GM15510 (cell line): ENCODE data around the gene ILDR2.

Experiments used
- POLR2A ChIP-seq: IDR thresholded peaks from 3 replicates; pipeline ENCODE4 v1.6.1; 2011; ENCODE audit warnings: borderline replicate concordance; ENCODE audit not compliant: insufficient read length; ENCODE audit errors: extremely low read depth

Gene ILDR2

DNA sequence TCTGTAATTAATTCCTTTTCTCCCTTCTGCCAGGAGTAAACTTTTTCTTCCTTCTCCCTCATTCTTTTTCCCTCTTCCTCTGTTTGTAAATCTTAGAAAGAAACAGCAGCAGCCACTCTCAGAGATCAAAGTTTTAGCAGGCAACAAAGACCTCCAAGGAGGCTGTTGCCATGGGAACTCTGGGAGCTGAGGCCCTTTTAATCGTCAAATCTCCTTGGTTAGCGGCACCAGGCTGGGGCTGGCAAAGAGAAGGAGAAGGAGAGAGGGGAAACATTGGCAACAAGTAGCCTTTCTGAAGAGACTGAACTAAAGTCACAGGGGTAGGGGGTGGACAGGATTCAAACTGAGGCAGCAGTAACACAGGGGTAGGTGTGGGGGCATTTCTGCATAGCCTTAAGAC lies 25.2 kb downstream of the ILDR2 start:
- no peak for TF ChIP-seq POLR2A

DNA sequence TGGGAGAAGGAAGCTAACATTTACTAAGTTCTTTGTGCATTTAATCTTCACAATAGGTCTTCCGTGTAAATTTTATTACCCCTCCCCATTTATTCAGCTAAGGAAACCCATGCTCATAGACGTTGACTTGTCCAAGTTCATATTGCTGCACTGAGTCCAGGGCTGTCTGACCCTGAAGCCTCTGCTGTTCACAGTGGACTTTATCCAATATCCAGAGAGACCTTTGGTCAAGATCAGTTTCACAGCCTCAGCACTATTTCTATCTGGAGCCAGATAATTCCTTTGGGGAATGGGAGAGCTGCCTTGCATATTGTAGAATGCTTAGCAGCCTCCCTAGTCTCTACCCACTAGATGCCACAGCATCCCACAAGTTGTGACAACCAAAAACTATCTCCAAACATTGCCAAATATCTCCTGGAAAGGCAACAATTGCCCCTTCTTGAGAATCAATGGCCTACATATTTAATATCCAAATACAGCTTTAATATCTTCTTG lies 26.4 kb downstream of the ILDR2 start:
- no peak for TF ChIP-seq POLR2A

DNA sequence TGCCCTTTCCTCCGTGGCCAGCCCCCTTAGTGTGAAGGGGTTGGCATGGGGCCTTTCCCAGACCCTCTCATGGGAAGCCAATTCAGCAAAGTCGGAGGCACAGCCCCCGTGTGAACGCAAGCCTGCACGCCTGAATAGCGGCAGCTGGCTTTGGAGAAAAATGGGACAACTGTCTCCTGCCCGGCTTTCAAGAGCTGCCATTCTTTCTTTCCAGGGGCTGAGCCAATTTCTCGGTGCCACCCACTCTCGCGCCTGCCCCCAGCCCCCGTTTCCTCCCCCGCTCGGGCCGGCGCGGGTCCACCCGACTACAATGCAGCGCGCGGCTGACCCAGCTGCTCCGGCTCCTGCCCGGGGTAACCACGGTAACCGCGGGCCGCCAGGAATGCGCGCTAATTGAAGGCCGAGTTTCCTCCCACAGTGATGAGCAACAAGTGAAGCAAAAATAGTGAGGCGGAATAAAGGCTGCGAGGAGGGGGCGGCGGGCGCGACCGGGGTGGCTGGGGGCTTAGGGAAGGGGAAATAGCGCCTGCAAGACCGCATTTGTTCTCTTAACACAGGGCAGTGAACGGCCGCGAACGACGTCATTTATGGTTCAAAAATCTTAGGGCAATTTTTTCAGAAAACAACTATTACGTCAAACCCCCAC lies 27.8 kb downstream of the ILDR2 start:
- TF ChIP-seq POLR2A = no peak

DNA sequence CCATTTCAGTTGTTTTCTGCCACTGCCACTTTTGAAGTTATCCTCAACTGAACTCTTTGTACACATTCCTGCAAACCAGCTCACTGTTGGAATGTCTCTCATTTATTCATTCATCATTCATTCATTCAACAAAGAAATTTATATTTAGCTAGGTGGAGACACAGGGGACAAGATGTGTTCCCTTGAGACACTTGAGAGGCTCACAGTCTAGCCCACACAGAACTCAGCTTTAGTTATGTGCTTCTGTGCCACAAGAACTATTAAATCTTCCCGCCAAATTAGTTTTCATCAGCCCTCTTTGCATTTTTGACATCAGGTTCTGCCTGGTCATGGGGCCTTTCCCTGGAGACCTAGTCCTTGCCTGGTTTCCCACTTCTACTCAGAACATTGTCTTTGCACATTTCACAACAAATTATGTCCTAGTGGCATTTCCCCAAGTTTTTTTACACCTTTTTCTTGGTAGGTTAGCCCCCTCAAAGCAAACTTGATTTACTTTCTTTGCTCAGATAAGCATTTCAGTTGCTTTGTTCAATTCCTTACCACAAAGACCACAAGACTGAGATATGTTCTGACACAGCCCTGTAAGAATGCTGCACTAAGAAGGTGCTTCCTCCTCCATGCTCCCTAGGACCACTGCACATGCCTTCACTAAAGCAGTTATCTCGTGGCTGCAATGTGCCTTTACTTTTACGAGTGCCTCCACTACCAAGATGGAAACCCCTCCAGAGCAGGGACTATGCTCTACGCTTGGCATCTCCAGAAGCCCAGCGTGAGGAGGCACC lies 31.0 kb downstream of the ILDR2 start:
- TF ChIP-seq POLR2A = no peak

DNA sequence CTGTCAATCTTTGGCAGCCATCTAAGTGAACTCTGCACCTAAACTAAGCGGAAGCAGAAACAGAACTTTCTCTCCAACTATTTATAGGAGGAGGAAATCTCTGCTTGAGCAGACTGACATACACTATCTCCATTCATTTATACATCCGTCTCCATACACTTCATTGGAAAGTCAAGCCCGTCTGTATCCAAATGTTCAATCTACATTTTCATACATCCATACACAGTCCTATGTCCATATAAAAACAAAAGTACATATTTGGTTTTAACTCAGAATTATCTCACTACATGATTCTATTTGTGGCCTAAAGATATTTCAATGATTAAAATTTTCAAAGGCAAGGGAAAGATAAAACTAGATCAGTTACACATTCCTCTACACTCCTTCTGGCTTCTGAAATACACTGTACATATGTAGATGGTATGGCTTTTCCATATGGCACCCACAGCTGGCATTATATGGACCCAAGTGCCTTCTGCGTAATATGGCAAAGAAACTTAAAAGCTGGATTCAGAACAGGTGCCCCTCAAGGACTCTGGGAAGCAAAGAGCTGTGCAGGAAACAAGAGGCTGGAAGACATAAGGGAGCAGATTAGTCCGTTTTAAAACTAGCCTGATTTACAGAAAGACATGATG lies 35.5 kb downstream of the ILDR2 start:
- no peak for TF ChIP-seq POLR2A

DNA sequence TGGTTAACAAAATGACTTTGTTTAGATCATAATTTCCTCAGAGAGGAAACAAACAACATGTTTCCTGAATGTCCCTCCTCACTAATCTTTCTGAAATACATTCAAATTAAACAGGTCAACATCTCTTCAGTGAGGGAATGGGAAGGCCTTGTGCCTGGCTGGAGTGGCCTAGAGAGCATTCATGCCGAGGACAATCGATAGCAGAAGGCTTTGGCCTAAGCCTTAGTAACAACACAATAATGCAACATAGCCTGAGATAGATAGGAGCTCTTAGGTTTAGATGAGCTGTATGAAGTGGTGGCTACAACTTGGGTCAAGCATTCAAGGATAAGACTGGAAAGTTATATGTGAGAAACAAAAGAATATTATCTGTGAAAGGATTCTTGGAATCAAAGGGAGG lies 37.4 kb downstream of the ILDR2 start:
- no peak for TF ChIP-seq POLR2A

DNA sequence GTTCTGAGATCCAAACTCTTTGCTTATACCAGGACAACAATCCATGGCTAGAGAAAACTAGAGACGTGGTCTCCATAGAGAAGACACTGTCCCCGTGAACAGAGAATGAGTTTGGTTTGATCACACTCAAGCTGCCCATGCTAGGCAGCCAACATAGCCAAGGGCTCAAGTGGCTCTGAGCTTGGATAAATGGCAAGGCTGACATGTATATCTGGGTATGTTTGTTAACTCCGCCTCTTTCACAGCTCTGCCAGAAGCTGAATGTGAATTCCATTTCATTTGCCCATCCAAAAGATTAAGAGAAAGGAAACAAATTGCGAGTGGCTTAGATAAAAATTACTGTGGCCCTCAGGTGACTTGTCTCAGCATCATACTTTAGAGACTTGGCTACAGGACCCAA lies 38.0 kb downstream of the ILDR2 start:
- TF ChIP-seq POLR2A = no peak

DNA sequence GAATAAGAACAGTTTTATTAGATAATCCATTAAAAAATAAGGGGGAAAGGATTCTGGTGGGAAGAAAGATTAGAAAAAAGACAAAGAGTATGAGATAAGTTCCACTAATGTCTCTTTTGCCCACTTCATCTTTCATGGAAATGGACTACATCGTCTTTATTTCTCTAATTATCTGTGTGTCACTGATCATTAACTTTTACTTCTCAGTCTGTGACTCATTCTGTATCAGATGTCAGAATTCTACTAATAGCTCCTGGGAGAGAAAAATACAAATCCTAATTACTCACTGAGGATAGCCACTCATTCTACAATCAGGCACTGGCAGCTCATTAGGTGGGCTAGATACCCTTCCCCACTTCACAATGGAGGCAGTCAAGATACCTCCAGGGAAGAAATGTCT lies 41.7 kb downstream of the ILDR2 start:
- no peak for TF ChIP-seq POLR2A

DNA sequence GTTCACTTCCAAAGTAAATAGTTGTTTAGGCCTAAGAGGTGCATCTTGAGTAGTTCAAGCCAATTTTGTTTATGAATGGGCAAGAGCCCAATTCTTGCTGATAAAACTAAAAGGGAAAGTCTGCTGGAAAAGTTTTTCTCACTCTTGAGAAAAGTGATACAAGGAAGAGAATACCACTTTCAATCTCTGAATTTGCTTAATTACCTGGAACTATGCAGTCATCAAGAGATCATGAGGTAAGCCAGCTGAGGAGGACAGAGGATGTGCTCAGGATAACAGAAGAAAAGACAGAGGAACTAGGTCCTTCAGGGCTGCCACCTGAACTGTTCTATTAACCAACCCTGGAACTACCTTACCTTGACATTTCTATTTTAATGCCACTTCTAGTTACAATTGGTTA lies 42.2 kb downstream of the ILDR2 start:
- TF ChIP-seq POLR2A = no peak

DNA sequence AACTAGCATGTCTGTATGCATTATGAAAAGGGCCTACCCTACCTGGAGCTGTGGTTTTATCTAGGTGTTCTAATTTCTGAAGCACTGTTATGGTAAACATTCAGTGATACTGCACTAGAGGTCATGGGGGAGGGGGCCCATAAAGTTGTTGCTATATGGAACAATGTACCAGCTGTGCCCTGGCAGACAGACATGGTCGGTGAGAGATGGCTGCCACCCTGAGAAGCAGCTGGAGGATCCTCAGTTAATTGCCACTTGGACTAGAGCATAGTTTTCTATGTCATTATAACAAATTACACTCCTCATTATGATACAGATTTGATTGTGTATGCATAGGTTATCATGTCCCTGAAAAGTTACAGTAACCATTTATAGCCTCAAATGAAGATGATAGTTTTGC lies 45.4 kb downstream of the ILDR2 start:
- no peak for TF ChIP-seq POLR2A

DNA sequence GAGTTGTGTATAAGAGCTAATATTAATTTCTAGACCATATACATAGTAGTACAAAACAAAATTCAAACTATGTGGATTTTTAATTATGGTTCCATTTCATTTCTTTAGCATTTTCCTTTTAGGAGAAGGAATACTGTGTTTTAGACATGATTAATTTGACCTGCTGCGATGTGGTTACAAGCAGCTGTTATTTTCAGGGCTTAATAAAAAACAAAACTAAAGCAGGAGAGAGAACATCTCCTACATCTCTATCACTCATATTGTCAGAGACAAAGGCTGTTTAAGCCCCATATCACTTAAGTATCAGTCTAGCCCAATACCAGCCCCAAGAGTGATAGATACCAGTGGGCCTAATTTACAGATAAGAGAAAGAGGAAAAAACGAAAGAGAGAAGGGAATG lies 47.6 kb downstream of the ILDR2 start:
- TF ChIP-seq POLR2A = no peak

DNA sequence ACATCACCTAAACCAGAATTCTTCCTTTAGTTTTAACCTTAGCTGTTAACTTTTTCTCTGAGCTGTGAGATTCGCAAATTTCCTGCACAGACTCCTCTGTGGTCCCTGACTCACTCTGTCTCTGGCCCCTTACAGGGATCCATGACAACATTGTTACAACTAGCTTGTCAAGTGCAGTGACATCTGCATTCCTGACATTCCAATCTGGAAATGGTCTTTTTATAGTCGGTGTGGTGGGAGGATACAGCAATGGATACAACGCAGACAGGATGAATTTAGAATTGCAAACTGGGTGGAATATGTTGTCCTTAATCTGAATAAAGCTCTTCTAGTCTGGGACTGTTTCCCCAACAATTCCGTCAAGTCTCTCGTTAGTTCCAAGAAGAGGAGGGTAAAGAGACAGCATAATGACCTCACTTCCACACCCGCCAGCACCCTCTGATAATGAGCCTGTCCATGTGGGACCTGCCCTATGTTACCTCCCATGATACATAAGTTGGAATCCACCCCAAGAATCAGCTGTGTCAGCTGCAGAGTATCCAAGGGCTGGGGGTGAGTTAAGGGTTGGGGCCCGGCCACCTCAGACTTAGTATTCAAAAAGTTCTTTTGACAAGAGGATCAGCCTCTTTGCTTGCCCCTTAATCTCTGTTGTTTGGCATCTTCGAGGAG lies 49.4 kb downstream of the ILDR2 start:
- TF ChIP-seq POLR2A = no peak

DNA sequence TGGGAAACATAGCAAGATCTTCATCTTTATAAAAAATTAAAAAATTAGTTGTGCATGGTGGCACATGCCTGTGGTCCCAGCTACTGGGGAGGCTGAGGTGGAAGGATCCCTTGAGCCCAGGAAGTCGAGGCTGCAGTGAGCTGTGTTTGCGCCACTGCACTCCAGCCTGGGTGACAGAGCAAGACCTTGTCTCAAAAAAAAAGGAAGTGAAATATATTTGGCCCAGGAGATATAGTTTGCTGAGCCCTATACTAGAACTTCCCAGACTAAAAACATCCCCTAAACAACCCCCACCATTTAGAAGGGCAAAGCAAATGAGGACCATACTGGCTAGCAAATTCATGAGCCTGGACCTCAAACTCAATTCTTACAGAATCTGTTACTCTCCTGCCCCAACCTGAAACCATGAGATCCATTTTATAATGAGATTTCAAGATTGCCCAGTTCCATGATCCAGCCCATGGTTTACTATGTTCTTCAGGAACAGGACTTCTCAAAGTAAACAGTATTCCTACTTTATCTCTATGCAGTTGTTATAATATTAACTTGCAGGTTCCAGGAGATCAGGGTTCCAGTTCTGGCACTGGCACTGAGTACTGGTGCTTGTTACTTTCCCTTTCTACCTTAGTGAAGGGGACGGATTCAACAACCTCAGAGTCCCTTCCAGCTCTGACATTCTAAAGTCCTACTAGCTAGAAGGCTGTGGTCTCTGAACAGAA lies 50.4 kb downstream of the ILDR2 start:
- no peak for TF ChIP-seq POLR2A

DNA sequence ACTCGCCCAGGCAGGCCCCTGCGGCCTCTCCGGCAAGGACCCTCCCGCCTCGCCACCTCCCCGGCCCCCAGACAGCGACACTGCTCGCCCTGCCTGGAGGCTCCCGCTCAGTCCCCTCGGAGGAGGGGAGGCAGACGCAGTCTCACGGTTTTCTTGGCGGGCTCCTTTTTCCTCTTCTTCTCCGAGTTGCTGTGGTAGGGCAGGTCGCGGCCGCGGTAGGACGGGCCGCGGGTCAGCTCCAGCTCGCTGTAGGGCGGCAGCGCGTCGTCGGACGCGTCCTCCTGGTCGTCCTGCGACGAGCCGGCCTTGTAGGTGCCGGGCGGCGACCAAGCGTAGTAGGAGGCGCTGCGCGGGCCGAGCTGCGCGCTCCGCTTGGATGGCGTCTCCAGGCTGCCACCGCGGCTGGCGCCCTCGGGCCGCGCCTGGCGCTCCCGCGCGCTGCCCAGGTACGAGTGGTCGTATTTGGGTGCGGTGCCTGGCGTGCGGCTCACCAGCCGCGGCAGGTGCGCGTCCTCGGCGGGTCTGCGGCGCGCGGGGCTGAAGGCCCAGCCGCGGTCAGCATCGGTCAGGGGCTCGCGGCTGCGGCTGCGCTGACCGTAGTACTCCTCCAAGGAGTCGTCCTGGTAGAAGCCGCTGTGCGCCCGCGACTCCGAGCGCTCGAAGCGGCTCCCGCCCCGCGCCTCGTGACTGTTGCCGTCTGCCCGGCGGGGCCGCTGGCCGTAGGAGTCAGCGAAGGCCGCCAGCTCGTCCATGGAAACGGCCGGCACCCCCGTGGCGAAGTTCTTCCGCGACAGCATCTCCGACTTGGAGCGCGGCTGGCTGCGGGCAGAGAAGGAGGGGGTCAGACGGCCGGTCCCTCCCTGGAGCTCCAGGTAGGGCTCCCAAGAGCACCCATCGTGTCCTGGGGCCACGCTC lies 54.5 kb downstream of the ILDR2 start:
- TF ChIP-seq POLR2A = no peak

DNA sequence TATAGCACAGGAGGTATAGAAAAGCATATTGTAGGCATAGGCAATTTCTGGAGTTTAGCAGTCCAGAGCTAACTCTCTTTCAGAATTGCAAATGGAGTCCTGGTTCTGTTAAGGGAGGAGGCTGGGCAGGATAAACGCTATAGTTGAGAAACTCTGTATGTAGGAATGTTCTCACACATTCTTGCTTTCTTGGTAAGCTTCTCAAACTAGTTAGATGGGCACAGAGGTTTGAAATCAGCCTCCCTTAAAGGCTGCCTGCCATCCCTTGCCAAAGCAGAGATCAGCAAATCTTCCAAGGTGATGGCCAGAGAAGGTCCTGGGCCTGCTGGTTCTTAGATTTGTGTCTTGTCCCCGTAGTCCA lies 56.4 kb downstream of the ILDR2 start:
- TF ChIP-seq POLR2A = no peak
